DND-41 (cell line): ENCODE data around the gene MYLK3.

Source experiments
- EZH2 ChIP-seq: IDR thresholded peaks from 3 replicates; pipeline ENCODE4 v1.6.1; 2012; ENCODE audit warnings: borderline replicate concordance, low read depth, mild to moderate bottlenecking, moderate library complexity, low read length, inconsistent platforms; ENCODE audit not compliant: severe bottlenecking
- TF ChIP-seq, protein P1 (sequence below): IDR thresholded peaks from 2 replicates; pipeline ENCODE4 v1.5.1; 2012; ENCODE audit warnings: borderline replicate concordance, low read length, moderate library complexity, mild to moderate bottlenecking; ENCODE audit not compliant: poor library complexity, severe bottlenecking; ENCODE audit errors: extremely low read depth

DNA sequence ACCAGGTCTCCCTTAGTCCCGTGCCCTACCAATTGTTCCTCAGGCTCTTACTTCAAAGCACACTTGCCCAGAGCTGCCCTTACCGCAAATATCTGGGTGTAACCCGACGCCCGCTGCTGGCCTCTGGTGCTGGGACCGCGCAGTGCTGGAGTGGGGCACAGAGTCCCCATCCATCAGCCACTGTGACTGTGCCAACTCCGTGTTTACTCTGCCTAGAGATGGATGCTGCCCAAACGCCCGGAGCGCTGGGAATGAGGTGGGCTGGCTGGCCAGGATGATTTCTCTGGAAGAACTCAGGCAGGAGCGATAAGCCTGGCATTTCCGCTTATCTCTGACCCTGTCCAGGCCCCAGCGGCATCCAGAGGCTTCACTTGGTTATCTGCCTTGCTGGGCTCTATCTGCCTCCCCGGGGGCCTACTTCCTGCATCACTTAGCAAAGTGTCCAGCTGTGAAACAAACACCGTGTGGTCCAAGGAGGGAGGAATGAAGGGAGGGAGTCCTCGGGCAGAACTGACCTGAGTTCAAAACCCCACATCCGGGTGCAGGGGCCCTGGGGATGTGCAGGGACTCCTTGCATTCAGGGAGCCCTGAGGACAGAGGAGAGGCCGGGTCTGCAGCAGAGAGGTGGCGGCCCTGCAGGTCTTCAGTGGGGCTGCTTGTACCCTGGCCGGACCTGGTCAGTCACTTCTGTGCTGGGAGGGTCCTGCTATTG is 9.4 kb upstream of the MYLK3 start:
- TF ChIP-seq, protein P1, sequence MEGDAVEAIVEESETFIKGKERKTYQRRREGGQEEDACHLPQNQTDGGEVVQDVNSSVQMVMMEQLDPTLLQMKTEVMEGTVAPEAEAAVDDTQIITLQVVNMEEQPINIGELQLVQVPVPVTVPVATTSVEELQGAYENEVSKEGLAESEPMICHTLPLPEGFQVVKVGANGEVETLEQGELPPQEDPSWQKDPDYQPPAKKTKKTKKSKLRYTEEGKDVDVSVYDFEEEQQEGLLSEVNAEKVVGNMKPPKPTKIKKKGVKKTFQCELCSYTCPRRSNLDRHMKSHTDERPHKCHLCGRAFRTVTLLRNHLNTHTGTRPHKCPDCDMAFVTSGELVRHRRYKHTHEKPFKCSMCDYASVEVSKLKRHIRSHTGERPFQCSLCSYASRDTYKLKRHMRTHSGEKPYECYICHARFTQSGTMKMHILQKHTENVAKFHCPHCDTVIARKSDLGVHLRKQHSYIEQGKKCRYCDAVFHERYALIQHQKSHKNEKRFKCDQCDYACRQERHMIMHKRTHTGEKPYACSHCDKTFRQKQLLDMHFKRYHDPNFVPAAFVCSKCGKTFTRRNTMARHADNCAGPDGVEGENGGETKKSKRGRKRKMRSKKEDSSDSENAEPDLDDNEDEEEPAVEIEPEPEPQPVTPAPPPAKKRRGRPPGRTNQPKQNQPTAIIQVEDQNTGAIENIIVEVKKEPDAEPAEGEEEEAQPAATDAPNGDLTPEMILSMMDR = no peak
- TF ChIP-seq EZH2 = no peak
